Activated CD8-positive, alpha-beta memory T cell treated with anti-CD3 and anti-CD28 coated beads for 24 hours (primary cell): Measurements from ENCODE around the gene TOMM40L.
"Not testable (repeated sequence)": the region's sequence is repeated elsewhere in the genome, so short reads cannot be mapped to it uniquely, and the experiment has no call there.

Source experiments
- DNase-seq: peaks from one replicate; pipeline ENCODE4 v3.0.0-alpha.2; 2020

The TOMM40L gene

DNA sequence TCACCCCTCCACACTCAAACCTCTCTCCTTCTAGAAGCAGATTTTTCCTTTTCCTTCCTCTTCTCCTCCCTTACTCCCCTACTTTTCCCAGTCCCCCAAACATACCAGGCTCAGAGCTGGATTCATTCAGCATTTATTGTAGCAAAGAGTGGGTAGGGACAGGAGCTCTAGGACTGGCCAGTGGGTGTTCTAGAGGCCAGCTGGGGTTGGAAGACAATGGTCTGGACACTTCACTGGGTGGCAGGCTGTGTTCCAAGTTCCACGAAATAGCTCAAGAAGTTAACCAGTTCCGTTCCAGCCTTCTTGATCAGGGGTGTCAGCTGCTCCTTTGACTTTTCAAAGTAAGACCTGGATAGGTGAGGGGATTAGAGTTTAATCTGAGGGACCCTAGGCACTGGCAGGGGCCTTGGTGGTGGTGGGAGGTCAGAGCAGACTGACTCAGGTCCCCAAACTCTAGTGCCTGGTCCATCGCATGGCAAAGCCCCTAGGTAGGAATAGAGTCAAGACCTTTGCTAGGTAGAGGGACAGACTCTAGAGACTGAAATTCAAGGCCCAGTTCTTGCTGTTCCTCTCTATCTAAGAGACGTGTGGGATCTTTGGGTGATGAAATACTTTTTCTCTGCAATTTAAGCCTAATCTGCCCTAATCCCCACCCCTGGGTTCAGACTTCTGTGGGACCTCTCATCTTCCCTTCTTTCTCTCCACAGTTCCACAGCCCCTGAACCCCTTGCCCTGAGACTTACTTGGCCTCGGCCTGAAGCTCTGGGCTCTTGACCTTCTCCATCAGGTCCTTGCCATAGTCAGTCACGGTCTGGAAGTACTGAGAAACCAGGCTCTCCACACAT lies 3.5 kb upstream of the TOMM40L start:
- DNase-seq: no peak

DNA sequence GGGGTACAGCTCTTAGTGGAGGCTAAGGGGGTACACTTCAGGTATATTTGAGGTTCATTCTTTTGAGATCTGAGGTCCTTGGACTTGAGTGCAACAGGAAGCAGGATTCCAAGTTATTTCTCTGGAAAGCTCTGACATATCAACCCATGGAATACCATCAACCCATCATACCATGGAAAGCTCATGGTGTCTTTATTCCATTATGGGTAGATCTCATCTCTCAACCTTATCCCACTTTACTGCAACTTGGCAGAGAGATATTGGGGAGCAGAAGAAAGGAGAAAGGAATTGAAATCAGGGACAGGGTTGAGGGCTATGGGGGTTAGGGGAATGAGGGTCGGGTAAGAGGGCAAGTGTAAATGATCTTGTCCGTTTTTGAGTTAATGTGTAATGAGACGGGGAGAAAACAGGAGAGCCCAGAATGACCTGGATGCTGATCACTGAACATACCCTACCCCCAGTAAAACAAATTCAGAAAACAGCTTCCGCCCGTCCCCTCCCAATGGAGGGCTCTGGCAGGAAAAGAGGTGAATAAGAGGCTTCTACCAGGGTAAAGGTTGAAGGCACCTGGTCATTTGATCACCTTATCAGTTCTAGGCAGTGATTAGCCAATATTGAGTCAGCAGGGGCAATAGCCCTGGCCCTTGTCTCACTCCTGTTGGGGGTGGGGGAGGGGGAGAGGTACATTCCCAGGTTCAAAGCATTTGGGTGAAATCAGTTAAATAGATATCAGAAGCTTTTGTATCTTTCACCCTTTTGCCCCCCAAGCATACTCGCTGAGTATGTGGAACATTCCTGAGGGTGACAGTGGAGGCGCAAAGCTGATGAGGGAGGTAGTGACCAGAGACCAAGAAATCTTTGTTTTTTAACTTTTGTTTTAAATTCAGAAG lies 1.8 kb upstream of the TOMM40L start:
- DNase-seq: no peak

DNA sequence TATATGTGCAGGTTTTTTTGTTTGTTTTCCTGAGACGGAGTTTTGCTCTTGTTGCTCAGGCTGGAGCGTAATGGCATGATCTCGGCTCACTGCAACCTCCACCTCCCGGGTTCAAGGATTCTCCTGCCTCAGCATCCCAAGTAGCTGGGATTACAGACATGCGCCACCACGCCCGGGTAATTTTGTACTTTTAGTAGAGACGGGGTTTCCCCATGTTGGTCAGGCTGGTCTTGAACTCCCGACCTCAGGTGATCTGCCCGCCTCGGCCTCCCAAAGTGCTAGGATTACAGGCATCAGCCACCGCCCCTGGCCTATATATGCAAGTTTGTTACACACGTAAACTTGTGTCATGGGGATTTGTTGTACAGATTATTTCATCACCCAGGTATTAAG lies 1.2 kb upstream of the TOMM40L start:
- not testable (repeated sequence) for DNase-seq

DNA sequence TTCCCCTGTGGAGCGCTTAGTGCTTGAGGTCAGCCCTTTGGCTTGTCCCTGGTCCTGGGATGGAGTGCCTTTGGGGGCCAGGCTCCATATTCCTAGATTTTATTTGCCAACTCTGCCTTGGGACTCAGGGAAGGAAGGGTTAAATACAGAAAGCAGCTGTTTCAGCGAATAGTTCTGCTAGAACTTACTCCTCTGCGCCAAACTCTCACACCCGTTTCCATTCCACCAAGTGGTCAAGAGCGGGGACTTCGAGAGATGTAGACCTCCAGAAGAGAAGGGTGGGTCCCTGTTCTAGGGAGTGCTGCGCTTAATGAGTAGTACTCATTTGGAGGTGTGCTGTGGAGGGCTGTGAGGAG lies 704 bp upstream of the TOMM40L start:
- DNase-seq: no peak

DNA sequence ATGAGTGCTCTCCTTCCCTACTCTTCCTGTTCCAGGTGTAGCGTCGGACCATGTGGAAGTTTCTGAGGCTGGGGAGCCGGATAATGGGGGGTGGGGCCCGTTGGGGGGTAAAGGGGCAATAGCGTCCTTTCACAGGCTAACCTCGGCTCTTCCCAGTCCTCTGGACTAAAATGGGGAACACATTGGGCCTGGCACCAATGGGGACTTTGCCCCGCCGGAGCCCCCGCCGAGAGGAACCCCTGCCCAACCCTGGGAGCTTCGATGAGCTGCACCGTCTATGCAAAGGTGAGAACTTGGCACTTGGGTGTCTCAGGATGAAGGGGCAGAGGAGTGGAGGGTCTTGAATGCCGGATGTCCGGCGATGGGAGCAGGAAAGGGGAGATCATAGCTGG lies 456 bp downstream of the TOMM40L start:
- DNase-seq: peak; percentile 70

DNA sequence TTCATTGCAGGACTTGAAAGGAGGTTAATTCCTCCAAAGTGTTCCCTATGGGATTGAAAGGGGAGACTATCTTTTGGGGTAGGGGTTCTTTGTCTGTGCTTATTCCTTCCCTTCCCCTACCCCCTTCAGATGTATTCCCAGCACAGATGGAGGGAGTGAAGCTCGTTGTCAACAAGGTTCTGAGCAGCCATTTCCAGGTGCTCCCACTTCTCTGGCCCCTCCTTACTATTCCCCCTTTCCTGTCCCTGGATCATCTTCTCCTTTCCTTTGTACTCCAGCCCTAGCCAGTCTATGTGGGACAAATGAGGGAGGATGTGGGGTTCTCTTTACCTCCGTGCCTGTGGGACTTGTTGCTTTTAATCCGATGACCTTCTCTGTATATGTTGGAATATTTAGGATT lies 899 bp downstream of the TOMM40L start:
- DNase-seq: no peak

DNA sequence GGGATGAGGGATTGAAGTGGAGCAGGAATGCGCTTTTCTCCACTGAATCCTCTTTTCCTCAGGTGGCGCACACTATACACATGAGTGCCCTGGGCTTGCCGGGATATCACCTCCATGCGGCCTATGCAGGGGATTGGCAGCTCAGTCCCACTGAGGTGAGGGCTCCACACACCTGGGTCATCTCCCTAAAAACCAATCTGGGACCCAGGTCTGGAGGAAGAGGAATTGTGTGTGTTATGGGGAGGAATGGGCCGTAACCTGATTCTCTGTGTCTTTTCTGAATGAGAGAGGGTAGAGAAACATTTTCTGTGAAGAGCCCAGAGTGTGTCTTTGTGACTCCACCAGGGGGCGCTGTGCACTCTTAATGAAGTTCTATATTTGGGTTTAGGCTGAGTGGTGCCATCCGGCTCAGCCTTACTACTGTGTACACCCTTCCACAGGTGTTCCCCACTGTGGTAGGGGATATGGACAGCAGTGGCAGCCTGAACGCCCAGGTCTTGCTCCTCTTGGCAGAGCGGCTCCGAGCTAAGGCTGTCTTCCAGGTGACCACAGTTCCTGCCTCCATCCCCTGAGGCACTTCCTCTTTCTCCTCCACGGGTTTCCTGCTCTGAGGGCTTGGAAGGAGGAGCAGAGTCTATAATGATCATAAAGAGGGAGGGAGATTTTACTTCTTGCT lies 1.5 kb downstream of the TOMM40L start:
- DNase-seq: peak; percentile 95

DNA sequence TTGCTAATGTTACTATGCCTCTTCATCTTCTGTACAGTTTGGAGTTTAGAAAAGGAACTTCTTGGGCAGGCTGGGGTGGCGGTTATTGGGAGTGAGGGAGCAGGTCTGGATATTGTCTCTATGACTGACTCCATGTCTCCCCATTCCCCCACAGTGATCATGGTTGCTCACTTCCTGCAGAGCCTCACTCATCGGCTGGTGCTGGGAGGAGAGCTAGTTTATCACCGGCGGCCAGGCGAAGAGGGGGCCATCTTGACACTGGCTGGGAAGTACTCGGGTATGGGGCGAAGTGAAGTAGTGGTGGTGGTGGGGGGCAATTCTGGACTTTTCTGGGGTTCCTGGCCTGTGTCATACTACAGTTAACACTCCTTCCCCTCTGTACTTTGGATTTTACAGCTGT lies 2.2 kb downstream of the TOMM40L start:
- no peak for DNase-seq

DNA sequence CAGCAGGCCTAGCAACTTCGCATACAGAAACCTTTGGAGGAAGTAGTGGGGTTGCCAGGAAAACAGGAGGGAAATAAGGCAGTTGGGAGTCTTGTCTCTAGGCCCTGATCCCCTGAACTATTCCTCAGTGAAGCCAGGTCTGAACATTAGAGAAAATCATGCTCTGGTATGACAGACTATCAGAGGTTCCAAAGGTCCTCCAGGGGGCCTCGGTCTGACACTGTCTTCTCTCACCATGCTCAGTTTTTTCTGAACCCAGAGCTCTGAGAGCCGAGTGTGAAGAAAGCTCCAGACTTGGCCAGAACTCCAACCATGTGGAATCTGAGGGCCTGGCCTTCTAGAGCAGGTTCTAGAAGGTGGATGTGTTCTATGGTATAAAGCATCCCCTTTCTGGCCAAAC lies 4.0 kb downstream of the TOMM40L start:
- DNase-seq: no peak

DNA sequence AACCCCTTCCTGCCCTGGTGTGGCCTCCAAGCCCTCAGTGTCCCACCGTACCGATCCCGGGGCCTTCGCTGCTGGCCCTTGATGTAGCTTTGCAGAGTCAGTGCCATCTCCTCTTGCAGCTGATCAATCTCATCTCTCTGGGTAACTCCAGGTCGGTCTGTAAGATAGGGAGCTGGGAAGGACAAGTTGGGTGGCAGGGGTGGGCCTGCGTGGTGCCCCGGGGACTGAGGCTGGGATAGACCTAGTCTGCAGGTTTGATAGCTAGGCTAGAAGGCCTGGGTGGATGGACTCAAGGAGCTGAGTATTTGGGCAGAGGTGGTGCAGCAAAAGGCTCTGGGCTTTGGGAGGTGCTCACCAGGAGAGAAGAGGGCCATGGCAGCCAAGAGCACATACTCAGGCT lies 4.9 kb downstream of the TOMM40L start:
- DNase-seq: no peak

DNA sequence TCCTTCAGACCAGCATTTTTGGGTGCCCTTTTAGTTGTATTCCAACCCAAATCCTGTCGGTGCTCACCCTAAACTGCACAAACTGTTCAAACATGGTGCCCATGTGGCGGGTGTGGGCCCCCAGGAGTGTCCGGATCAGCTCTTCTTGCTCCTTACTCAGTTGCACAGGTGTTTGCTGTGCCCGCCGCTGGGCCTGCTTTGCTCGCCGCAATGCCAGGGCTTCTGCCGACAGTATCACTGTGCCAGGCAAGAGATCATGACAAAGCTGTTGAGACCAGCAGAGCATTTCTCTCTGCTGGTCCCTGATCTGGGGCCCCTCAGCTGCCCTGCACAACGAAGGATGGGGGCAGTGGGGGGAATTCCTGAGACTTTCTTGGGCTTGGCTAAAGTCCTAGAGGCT lies 7.2 kb downstream of the TOMM40L start:
- DNase-seq: no peak

DNA sequence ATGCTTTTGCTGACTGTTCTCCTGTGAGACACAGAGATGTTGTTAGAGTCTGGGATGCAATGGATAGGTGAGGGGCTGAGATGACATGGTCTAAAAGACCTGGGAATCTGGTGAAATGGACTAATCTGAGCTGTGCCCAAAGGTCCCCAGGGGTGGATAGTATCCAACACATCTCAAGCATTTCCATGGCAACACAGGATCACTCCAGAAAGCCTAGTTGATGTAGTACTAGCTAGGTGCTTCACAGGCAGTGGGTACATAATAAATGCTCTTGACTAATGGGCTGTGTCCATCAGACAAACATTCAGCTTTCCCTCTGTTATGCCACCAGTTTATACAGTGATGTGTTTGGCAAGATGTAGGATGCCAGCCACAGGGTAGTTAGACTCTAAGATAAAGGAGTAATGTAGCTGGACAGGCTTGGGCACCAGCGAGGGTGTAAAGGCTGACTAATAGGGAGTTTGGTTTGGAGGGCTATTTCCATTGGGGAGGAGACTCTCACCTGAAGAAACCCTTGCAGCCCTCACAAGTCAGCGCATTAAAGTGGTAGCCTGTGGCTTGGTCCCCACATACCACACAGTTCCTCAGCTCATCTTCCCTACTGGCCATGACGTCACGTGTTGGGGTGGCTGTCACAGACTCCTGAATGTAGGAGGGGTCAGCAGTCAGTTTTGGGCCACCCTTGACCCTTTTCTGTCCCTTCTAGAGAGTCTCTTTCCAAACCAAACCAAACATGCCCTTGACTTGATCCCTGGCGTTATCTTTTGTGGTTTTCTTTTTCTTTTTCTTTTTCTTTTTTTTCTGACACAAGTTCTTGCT lies 10.3 kb downstream of the TOMM40L start:
- no peak for DNase-seq

DNA sequence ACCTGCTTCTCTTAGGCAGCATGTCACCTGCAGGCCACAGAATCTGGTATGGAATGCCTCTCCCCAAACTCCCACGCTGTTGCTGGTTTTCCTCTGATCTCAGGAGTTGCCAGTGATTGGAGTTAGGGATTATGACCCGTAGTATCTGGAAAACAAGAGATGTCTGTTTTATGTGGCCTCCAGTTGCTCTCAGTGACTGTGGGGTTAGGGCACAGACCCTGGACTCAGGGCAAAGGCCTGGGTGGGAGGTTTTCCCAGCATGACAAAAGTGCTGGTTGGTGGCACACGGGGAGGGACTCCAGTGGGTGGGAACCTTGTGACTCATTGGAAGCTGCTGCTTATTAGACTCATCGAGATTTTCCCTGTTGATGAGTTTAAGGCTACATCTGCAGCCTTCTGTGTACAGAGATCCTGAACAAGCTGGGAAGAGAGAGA lies 12.2 kb downstream of the TOMM40L start, which contains the start of gene NR1I3:
Gene NR1I3 (minus strand): TSS at position 165 of the 435 bp plus-strand sequence. CDS start 1,638 bp downstream, outside the sequence.
- no peak for DNase-seq

DNA sequence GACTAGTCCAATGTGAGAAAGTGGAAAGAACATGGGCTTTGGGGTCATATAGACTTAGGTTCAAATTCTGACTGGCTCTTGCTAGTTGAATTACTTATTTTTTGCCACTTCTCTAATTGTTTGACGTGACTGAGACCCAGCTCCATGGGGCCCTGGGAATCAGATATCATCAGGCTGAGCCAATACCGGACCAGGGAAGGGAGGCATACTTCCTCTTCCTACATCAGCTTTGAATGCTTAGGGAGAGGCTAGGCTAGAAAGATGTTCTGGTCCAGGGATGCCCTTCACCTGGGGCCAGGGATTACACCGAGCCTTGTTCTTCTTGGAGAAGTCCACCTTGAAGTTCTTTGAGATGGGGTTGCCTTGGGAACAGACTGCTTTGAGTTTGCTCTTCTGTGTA lies 15.8 kb downstream of the TOMM40L start:
- DNase-seq: no peak

DNA sequence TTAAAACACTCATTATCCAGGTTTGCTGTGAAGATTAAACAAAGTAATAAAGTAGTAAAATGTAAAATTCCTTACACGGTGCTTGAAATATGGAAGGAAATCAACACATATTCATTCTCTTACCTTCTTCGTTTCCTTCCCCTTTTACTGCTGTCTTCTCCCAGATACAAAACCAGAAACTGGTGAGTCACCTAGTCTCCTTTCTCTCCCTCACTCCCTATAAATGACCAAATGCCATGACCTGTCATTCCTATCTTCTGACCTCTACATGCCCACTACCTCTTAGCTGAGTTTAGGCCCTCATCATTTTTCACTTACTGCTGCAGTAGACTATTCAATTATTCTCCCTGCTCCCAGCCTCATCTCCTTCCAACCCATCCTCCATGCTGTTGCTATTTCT lies 16.5 kb downstream of the TOMM40L start:
- DNase-seq: no peak

DNA sequence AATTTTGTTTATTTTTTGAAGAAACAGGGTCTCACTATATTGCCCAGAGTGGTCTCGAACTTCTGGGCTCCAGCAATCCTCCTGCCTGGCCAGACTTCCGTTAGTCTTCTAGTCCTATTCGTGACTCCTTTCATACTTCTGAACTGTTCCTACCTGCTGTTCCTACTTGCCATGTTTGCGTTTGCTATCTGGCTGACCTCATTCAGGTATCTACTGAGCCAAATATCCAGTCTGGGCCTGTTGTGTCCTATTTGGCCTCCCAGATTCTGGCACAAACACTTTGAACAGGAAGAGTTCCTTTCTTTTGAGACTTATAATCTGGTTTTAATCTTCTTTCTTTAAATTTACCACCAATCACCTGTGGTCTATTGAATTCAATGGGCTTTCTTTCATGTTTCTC lies 19.0 kb downstream of the TOMM40L start:
- no peak for DNase-seq

DNA sequence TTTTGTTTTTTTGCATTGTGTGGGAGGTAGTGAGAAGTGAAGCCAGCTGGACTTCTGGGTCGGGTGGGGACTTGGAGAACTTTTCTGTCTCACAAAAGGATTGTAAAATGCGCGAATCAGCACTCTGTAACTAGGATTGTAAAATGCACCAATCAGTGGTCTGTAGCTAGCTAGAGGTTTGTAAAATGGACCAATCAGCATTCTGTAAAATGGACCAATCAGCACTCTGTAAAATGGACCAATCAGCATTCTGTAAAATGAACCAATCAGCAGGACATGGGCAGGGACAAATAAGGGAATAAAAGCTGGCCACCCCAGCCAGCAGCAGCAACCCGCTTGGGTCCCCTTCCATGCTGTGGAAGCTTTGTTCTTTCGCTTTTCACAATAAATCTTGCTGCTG lies 24.2 kb downstream of the TOMM40L start:
- DNase-seq: not testable (repeated sequence)

DNA sequence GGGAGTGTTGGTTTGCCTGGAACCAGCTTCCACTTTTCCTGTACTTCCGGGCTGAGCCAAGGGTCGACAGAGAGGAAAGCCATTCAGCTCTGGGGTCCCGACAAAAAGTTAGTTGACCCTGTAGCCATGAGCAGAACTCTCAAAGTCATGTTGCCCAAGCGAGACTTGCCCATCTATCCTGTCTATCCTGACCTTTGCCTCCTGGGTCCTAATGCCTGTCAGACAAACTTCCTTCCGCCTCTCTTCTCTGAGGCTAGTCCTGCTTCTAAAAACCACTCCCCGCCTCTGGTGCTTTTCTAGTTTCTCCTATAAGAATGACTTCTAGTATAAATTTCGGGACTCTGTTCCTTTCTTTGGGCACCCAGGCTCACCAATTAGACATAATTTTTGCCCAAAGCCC lies 25.0 kb downstream of the TOMM40L start:
- no peak for DNase-seq

DNA sequence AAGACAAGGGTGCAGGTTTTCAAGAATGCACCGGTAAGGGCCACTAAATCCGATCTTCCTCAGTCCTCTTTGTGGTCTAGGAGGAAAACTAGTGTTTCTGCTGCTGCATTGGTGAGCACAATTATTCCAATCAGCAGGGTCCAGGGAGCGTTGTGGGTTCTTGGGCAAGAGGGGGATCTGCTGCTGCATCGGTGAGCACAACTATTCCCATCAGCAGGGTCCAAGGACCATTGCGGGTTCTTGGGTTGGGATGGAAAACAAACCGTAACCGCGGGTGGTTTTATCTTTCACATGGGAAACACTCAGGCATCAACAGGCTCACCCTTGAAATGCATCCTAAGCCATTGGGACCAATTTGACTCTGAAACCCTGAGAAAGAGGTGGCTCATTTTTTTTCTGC lies 25.7 kb downstream of the TOMM40L start:
- DNase-seq: no peak

DNA sequence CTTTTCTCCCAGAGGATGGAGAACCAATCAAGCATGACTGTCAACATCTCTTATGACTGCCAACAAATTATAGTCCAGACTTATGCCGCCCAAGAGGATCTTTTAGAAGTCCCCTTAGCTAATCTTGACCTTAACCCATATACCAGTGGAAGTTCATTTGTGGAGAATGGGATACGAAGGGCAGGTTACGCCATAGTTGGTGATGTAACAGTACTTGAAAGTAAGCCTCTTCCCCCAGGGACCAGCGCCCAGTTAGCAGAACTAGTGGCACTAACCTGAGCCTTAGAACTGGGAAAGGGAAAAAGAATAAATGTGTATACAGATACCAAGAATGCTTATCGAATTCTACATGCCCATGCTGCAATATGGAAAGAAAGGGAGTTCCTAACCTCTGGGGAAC lies 29.4 kb downstream of the TOMM40L start:
- DNase-seq: not testable (repeated sequence)

DNA sequence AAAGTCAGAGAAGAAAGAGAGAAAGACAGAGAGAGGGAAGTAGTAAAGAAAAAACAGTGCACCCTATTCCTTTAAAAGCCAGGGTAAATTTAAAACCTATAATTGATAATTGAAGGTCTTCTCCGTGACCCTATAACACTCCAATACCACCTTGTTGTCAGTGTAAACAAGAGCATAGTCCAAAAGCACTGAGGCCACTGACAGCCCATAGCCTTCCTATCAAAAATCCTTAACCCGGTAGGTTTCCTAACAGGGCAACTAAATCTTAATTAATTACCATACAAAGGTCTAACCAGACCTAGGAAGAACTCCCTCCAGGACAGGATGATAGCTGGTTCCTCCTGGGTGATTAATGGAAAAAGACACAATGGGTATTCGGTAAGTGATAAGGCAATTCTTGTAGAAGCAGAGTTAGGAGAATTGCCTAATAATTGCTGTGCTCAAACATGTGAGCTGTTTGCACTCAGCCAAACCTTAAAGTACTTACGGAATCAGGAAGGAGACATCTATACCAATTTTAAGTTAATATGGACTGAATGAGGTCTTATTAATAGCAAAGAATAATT lies 30.2 kb downstream of the TOMM40L start:
- not testable (repeated sequence) for DNase-seq

DNA sequence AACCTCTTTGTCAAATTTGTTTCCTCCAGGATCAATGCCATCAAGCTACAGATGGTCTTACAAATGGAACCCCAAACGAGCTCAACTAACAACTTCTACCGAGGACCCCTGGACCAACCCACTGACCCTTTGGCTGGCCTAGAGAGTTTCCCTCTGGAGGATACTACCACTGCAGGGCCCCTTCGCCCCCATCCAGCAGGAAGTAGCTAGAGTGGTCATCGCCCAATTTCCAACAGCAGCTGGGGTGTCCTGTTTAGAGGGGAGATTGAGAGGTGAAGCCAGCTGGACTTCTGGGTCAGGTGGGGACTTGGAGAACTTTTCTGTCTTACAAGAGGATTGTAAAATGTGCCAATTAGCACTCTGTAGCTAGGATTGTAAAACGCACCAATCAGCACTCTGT lies 31.2 kb downstream of the TOMM40L start:
- not testable (repeated sequence) for DNase-seq
